Suprapubic skin (tissue), 4 donors: ENCODE measurements around the gene PREP.

Experiments used
- POLR2A ChIP-seq, 2 donors: fragments of 450-650 bp; IDR thresholded peaks; one replicate each; pipeline ENCODE4 v1.6.1; 2017; ENCODE audit warnings: antibody characterized with exemption in 2 of 2, mild to moderate bottlenecking in 2 of 2, moderate library complexity in 2 of 2
- POLR2AphosphoS5 ChIP-seq, 3 donors: sonication (generic); formaldehyde crosslinking; IDR thresholded peaks; one replicate each; pipeline ENCODE4 v1.6.1; 2017; ENCODE audit warnings: antibody characterized with exemption in 3 of 3
- TF ChIP-seq, protein P1 (sequence below), 2 donors: fragments of 200-600 bp in 1 of 2; fragments of 450-650 bp in 1 of 2; sonication (generic) in 1 of 2; IDR thresholded peaks; one replicate each; pipeline ENCODE4 v1.5.1; 2016 to 2019; ENCODE audit warnings: antibody characterized with exemption in 2 of 2, mild to moderate bottlenecking in 1 of 2, moderate library complexity in 1 of 2

DNA sequence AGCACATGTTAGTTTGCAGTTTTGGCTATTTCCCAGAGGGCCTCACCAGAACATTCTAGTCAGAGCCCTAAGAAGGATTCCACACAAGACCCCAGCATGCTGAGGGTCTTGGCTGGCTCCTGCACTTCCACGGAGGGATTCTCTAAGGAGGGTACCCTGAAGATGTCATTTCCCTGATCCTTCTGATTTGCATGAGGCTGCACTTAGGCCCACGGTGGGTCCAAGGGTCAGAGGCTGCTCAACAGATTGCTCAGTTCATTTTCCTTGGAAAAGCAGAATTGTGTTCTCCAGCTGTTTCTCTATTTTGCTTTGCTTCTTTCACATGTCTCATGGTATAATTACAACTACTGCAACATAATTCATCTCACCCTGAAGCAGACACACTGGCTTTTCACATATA is 22.2 kb downstream of the PREP start:
- TF ChIP-seq, protein P1, sequence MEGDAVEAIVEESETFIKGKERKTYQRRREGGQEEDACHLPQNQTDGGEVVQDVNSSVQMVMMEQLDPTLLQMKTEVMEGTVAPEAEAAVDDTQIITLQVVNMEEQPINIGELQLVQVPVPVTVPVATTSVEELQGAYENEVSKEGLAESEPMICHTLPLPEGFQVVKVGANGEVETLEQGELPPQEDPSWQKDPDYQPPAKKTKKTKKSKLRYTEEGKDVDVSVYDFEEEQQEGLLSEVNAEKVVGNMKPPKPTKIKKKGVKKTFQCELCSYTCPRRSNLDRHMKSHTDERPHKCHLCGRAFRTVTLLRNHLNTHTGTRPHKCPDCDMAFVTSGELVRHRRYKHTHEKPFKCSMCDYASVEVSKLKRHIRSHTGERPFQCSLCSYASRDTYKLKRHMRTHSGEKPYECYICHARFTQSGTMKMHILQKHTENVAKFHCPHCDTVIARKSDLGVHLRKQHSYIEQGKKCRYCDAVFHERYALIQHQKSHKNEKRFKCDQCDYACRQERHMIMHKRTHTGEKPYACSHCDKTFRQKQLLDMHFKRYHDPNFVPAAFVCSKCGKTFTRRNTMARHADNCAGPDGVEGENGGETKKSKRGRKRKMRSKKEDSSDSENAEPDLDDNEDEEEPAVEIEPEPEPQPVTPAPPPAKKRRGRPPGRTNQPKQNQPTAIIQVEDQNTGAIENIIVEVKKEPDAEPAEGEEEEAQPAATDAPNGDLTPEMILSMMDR (IDR thresholded peaks at IDR 0.05) = no peak
- TF ChIP-seq POLR2A (IDR thresholded peaks at IDR 0.05) = no peak
- no peak for TF ChIP-seq POLR2AphosphoS5 (IDR thresholded peaks at IDR 0.05)
